IPS-15b (cell line): ENCODE measurements around the gene BNC2.

Source experiments
- H3K27me3 ChIP-seq: one replicate; pipeline ENCODE4 v1.6.1; 2013; ENCODE audit warnings: low read length; ENCODE audit not compliant: control insufficient read depth, insufficient read depth
- H3K36me3 ChIP-seq: one replicate; pipeline ENCODE4 v1.6.1; 2013; ENCODE audit warnings: low read length; ENCODE audit not compliant: control insufficient read depth, insufficient read depth
- H3K4me1 ChIP-seq: one replicate; pipeline ENCODE4 v1.6.1; 2013; ENCODE audit warnings: mild to moderate bottlenecking, low read length; ENCODE audit not compliant: control insufficient read depth, insufficient read depth
- H3K4me3 ChIP-seq: one replicate; pipeline ENCODE4 v1.5.1; 2013; ENCODE audit warnings: low read depth, low read length
- H3K9ac ChIP-seq: one replicate; pipeline ENCODE4 v1.6.1; 2013; ENCODE audit warnings: low read depth, mild to moderate bottlenecking, low read length
- H3K9me3 ChIP-seq: one replicate; pipeline ENCODE4 v1.6.1; 2013; ENCODE audit warnings: mild to moderate bottlenecking, low read length; ENCODE audit not compliant: control insufficient read depth, insufficient read depth

BNC2 gene

DNA sequence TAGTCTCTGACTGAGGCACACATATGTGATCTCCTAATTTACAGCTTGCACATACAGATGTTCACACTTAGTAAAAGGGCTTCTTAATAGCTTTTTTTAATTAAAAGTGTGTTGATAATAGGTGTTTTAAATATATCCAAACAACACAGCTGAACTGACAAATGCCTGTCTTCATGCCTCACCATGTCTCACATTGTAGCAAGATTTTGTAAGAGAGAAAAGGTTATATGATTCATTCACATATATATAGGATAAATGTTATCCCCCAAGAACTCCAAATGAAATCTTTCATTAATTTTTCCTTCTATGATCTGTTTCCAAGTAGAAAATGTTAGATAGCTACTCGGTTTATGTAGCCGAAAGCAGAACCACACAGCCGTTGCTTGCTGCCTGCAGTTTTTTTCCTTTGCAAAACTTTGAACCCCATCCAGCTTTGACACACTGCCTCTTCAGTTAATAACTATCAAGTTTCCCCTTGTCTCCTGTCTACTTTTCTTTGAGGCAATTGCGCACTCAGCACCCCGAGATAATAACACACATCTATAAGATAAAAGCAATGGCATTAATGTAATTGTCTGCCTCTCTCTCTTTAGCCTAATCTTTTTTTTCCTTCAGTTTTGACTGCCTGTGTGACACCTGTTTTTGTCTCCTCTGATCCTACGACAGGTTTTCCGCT is 299.2 kb downstream of the BNC2 start:
- no peaks in the 10 kb centered on the region for H3K9me3 ChIP-seq
- peaks cover 13% of the 10 kb centered on the region for H3K4me1 ChIP-seq
- no peaks in the 10 kb centered on the region for H3K36me3 ChIP-seq
- no peak overlapping the region for H3K9ac ChIP-seq
- no peaks in the 10 kb centered on the region for H3K27me3 ChIP-seq
- no peak overlapping the region for H3K4me3 ChIP-seq

DNA sequence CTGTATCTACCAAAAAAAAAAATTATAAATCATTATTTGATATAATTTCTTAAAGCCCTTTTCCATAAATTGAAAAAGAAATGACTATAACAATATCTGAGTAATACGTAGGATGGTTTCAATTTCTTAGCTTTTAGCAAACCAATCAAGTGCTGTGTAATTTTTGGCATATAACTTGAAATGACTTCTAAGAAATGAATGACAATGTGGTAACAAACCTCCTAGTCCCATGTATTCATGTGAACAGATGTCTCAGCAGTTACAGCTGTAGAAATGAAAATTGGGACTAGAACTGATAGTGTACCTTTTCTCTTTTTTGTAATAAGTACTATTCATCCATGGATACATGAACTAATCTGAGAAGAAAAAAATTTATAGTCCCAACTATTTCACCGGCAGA is 307.0 kb downstream of the BNC2 start:
- no peaks in the 10 kb centered on the region for H3K36me3 ChIP-seq
- H3K27me3 ChIP-seq, result no peaks in the 10 kb centered on the region
- H3K4me1 ChIP-seq, result peaks cover 2% of the 10 kb centered on the region
- no peak overlapping the region for H3K9ac ChIP-seq
- no peaks in the 10 kb centered on the region for H3K9me3 ChIP-seq
- no peak overlapping the region for H3K4me3 ChIP-seq

DNA sequence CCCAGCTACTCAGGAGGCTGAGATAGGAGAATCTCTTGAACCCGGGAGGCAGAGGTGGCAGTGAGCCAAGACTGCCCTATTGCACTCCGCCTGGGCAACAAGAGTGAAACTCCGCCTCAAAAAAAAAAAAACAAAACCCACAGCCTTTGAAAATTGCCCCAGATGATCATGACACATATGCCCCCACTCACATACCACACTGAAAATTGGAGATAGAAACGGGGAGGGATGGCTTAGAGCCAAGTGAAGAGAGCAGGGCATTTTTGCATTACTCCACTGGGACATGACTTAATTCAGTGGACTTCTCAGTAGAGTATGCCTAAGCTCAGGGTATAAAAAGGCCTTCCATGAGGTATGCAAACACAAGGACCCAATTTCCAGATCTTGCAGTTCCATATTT is 309.3 kb downstream of the BNC2 start:
- no peak overlapping the region for H3K9ac ChIP-seq
- H3K4me1 ChIP-seq, result no peaks in the 10 kb centered on the region
- H3K9me3 ChIP-seq, result no peaks in the 10 kb centered on the region
- no peak overlapping the region for H3K4me3 ChIP-seq
- no peaks in the 10 kb centered on the region for H3K36me3 ChIP-seq
- H3K27me3 ChIP-seq, result no peaks in the 10 kb centered on the region

DNA sequence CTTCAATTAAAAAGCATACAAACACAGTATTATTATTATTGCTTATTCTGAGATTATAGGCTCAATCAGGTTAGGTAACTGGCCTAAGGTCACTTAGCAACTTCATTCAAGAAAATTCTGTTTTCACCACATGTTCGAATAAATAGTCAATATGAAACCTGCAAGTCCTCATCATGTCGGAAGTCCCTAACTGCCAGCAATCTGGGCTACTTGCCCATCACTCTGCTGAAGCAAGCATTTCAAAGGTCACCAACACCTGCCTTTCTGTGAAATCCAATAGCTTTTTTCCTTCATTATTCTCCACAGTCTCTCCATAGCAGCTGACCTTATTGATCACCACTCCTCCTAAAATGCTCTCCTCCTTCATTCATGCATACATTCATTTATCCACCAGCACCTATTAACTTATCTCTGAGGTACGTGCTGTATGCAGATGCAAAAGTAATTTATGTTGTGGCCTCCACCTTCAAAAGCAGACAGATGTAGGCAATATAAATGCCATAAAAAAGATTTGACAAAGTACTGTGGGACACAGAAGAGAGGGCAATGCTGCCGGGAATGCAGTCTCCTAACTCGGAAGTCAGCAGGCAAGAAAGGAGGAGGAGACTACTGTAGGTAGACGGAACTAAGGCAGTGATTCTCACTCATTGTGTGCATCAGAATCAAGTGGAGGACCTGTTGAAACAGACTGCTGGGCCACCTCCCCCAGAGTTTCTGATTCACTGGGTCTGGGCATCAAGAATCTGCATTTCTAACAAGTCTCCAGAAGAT is 310.9 kb downstream of the BNC2 start:
- H3K4me3 ChIP-seq, result no peak overlapping the region
- no peaks in the 10 kb centered on the region for H3K27me3 ChIP-seq
- H3K9ac ChIP-seq, result no peak overlapping the region
- no peaks in the 10 kb centered on the region for H3K36me3 ChIP-seq
- no peaks in the 10 kb centered on the region for H3K4me1 ChIP-seq
- no peaks in the 10 kb centered on the region for H3K9me3 ChIP-seq

DNA sequence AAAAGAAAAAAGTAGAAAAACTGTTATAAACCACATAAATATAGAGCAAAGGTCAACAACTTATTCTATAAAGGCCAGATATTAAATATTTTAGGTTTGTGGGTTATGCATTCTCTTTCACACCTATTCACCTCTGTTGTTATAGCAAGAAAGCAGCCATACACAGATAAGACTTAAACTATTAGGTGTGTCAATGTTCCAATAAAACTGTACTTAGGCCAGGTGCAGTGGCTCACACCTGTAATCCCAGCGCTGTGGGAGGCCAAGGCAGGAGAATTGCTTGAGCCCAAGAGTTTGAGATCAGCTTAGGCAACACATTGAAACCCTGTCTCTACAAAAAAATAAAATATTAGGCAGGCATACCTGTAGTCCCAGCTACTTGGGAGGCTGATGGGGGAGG is 314.7 kb downstream of the BNC2 start:
- Histone ChIP-seq H3K4me1 (peaks cover 3% of the 10 kb centered on the region), H3K9ac (no peak overlapping the region), H3K27me3 (no peaks in the 10 kb centered on the region), H3K36me3 (peaks cover 7% of the 10 kb centered on the region), H3K4me3 (no peak overlapping the region), H3K9me3 (no peaks in the 10 kb centered on the region)

DNA sequence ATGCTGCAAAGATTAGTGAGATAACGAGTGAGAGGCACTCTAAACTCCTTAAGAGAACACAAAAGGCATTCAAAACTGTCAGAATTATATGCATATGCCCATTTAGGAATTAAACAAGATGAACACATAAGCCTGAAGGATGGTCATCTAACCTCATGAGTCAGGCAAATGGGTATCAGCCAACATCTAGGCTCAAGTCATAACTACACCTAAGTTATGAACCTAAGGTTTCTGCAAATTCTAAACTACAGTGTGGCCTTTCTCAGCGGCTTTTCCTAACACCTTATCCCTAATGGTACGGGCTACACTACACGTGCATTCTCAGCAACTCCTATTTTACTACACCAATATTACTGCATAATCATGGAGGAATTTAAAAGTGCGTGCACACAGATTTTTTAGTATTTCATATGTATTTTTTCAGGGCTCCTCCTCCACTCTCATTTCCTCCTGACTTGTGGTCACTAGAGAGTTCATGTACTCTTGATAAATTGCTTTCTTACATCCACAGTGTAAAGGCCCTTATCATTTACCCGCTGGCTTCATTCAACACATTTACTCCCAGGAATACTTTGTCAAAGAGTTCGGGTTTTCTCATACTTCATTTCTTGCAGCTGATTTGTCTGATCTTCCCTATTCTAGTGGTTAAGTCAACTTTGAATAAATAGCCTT is 316.5 kb downstream of the BNC2 start:
- Histone ChIP-seq H3K36me3 (peaks cover 7% of the 10 kb centered on the region), H3K27me3 (no peaks in the 10 kb centered on the region), H3K9ac (peak overlapping the region; percentile 37), H3K9me3 (no peaks in the 10 kb centered on the region), H3K4me3 (no peak overlapping the region), H3K4me1 (peaks cover 3% of the 10 kb centered on the region)

DNA sequence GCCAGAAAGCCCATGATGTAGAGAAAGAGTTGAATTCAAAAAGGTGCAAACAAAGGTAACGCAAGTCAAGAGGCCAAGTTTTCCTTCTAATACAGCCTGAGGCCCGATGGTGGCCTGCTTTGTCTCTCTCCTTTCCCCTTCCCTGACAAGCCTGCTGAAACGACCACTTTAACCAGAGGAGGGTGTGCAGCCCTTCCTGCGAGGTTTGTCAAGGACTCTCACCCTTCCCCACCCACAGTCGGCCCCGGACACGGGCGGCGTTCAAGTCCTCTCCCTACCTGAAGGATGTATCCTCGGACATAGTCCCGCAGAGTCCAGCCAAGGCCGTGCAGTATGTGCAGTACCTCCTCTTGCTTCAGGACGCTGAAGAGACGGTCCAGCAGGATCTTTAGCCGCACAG is 318.2 kb downstream of the BNC2 start:
- no peaks in the 10 kb centered on the region for H3K27me3 ChIP-seq
- no peak overlapping the region for H3K9ac ChIP-seq
- peaks cover 7% of the 10 kb centered on the region for H3K36me3 ChIP-seq
- peaks cover 3% of the 10 kb centered on the region for H3K4me1 ChIP-seq
- H3K4me3 ChIP-seq, result no peak overlapping the region
- H3K9me3 ChIP-seq, result no peaks in the 10 kb centered on the region

DNA sequence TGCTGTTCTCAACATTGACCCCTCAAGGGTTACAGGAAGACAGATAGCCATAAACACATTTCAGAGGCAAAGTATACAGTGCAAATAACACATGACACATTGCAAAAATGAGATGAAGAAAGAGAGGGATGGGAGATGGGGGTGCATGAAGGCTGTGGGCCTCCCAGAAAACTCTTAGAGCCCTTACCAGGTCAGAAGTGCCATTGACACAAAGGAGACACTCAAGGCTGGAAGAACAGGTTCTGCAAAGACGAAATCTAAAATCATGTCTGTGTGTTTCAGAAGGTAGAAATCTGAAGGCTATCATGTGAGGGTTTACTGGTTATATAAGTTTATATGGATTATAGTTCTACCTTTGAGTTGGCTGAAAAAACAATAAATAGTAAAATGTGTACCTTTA is 318.8 kb downstream of the BNC2 start:
- H3K4me3 ChIP-seq, result no peak overlapping the region
- no peak overlapping the region for H3K9ac ChIP-seq
- H3K9me3 ChIP-seq, result no peaks in the 10 kb centered on the region
- H3K36me3 ChIP-seq, result peaks cover 7% of the 10 kb centered on the region
- H3K4me1 ChIP-seq, result peaks cover 3% of the 10 kb centered on the region
- H3K27me3 ChIP-seq, result no peaks in the 10 kb centered on the region

DNA sequence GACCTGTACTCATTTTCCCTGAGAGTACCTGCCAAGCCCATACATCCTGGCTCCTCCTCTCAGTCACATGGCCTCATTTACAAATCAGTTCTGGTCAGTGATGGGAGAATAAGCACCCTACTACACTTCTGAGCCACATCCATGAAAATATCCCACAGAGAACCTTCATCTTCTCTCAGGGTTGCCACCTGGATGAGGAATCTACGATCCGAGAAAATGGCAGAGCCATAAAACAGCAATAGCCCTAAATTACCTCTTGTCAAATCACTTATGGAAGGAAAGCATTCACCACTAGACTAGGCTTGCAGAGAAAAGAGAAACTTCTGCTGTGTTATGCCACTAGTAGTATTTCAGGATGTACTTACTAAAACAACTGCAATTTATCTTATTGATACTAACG is 324.8 kb downstream of the BNC2 start:
- peaks cover 3% of the 10 kb centered on the region for H3K4me1 ChIP-seq
- no peak overlapping the region for H3K9ac ChIP-seq
- H3K9me3 ChIP-seq, result no peaks in the 10 kb centered on the region
- H3K27me3 ChIP-seq, result no peaks in the 10 kb centered on the region
- no peak overlapping the region for H3K4me3 ChIP-seq
- no peaks in the 10 kb centered on the region for H3K36me3 ChIP-seq

DNA sequence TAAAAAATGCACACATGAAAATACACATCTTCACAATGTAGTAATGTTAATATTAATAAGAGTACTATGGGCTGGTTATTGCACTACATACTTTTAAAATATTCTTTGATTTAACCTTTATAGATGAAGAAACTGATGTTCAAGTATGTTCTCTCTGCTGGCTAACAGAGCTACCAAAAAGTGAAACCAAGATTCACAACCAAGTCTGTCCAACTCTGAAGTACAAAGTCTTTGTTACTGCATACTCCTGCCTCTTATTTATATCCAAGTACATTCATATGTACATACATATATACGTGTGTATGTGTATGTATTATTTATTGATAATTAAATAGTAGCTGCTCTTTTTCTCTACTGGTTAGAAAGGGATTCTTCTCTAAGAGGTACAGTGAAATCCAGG is 325.6 kb downstream of the BNC2 start:
- no peak overlapping the region for H3K4me3 ChIP-seq
- no peaks in the 10 kb centered on the region for H3K27me3 ChIP-seq
- no peaks in the 10 kb centered on the region for H3K36me3 ChIP-seq
- H3K9ac ChIP-seq, result no peak overlapping the region
- peaks cover 3% of the 10 kb centered on the region for H3K4me1 ChIP-seq
- H3K9me3 ChIP-seq, result no peaks in the 10 kb centered on the region

DNA sequence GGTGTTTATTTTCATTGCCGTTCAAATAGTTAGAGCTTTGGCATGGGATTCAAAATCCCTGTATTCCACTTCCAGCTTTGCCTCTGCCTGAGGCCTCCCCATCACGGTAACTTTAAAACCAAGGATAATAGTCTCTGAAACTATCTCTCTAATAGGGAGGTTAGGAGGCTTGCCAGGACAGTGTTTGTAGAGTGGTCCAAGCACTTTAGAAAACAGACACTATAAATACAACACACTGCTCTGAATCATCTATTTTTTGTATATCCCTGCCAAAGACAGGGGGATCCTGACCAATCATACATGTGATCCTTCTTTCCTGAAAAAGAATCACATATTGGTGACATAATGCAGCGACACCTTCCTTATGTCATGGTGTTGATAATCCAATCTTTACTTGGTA is 326.8 kb downstream of the BNC2 start:
- peaks cover 3% of the 10 kb centered on the region for H3K4me1 ChIP-seq
- no peaks in the 10 kb centered on the region for H3K9me3 ChIP-seq
- no peak overlapping the region for H3K4me3 ChIP-seq
- H3K27me3 ChIP-seq, result no peaks in the 10 kb centered on the region
- H3K36me3 ChIP-seq, result no peaks in the 10 kb centered on the region
- no peak overlapping the region for H3K9ac ChIP-seq

DNA sequence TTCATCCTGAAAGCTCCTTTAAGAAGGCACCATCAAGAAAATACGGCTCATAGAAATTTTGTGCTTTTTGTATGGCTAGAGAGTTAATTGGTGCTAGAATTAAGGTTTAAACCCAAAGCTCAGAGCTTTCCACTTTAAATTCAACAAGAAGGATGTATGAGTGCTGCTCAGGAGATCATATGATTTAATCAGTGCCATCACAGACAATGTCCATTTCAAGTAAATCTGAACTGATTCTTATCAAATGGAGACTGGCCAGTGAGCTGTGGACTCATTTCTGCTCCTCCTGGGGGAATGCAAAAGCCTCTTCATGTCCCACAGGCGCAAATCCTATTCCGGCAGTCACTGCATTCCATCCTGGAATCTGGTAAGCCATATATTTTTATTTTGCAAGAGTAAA is 327.2 kb downstream of the BNC2 start:
- no peak overlapping the region for H3K4me3 ChIP-seq
- H3K9ac ChIP-seq, result no peak overlapping the region
- no peaks in the 10 kb centered on the region for H3K27me3 ChIP-seq
- H3K36me3 ChIP-seq, result no peaks in the 10 kb centered on the region
- peaks cover 3% of the 10 kb centered on the region for H3K4me1 ChIP-seq
- no peaks in the 10 kb centered on the region for H3K9me3 ChIP-seq
